Gastrocnemius medialis (tissue), 4 donors: ENCODE measurements around the gene RPL32.
"Not testable (repeated sequence)": the region's sequence is repeated elsewhere in the genome, so short reads cannot be mapped to it uniquely, and the experiment has no call there.

Experiments
- POLR2A ChIP-seq, 2 donors: fragments of 450-650 bp; IDR thresholded peaks; one replicate each; pipeline ENCODE4 v1.6.1; 2017; ENCODE audit warnings: antibody characterized with exemption in 2 of 2, mild to moderate bottlenecking in 2 of 2, moderate library complexity in 2 of 2
- TF ChIP-seq, protein P1 (sequence below), 5 experiments: fragments of 450-650 bp in 3 of 5; fragments of 200-600 bp in 2 of 5; sonication (generic) in 2 of 5; IDR thresholded peaks in 4 of 5; conservative IDR thresholded peaks in 1 of 5; 1 replicate in 4 of 5; 2 replicates in 1 of 5; pipeline ENCODE4 v1.5.1; 2016 to 2019; ENCODE audit warnings: antibody characterized with exemption in 5 of 5, mild to moderate bottlenecking in 3 of 5, moderate library complexity in 3 of 5

DNA sequence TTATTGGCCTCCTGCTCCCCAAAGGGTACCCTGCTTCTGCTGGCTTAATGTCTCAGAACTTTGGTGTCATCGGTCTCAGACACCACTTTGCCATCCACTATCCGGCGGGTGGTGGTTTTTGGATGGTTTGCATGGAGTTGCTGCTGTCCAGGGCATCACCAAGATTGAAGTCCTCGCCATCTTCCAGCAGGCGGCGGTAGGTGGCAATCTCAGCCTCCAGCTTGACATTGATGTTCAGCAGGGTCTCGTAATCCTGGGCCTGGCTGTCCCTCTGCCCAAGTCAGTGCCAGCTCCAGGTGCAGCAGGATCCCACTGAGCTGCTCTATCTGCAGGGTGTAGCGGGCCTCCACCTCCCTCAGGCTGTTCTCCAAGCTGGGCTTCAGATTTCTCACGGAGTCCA is 54.0 kb downstream of the RPL32 start:
- TF ChIP-seq, protein P1, sequence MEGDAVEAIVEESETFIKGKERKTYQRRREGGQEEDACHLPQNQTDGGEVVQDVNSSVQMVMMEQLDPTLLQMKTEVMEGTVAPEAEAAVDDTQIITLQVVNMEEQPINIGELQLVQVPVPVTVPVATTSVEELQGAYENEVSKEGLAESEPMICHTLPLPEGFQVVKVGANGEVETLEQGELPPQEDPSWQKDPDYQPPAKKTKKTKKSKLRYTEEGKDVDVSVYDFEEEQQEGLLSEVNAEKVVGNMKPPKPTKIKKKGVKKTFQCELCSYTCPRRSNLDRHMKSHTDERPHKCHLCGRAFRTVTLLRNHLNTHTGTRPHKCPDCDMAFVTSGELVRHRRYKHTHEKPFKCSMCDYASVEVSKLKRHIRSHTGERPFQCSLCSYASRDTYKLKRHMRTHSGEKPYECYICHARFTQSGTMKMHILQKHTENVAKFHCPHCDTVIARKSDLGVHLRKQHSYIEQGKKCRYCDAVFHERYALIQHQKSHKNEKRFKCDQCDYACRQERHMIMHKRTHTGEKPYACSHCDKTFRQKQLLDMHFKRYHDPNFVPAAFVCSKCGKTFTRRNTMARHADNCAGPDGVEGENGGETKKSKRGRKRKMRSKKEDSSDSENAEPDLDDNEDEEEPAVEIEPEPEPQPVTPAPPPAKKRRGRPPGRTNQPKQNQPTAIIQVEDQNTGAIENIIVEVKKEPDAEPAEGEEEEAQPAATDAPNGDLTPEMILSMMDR (IDR thresholded peaks at IDR 0.05 in 4 of 5, conservative IDR thresholded peaks at IDR 0.05 in 1 of 5): peak in 3 of 5 experiments; percentile 22 to 57 (median 40)
- TF ChIP-seq POLR2A (IDR thresholded peaks at IDR 0.05): not testable (repeated sequence)
